ENCODE results near the gene STAT5A. TPM values are rescaled to one million over a fixed set of nuclear protein-coding genes. Genes with fewer than 3 reads are reported as not detected.
A peak's percentile ranks its signal among the peaks of the same experiment; 100 is the strongest.
"Not testable (repeated sequence)": the region's sequence is repeated elsewhere in the genome, so short reads cannot be mapped to it uniquely, and the experiment has no call there.

The STAT5A gene
- total RNA-seq, 1 experiment from 2014 or later, result 9.4 TPM

DNA sequence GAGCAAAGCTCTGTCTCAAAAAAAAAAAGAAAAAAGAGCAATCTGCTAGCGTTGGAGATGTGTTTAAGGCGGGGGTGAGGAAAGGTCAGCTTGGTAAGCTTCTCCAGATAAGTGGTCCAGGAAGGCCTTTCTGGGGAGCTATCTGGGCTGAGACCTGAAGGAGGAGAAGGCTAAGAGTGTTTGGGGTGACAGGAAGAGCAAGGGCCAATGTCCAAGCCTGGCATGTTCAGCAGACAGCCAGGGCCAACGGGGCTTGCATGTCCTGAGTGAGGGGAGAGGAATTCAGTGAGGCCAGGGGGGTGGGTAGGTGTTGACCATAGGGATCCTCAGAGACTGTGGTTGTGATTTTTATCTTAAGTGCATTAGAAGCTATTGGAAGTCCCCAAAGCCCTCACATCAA, 15.4 kb downstream of the STAT5A start:
- Histone ChIP-seq H3K4me3 (ENCODE audit: insufficient read depth, low read depth, low read length) (no peak overlapping the region), H3K36me3 (replicated peaks; ENCODE audit: control insufficient read depth, insufficient read depth, low read length) (no peaks in the 10 kb centered on the region), H3K27me3 (ENCODE audit: control insufficient read depth, insufficient read depth, low read length) (no peaks in the 10 kb centered on the region)
- DNase-seq, result no peak

DNA sequence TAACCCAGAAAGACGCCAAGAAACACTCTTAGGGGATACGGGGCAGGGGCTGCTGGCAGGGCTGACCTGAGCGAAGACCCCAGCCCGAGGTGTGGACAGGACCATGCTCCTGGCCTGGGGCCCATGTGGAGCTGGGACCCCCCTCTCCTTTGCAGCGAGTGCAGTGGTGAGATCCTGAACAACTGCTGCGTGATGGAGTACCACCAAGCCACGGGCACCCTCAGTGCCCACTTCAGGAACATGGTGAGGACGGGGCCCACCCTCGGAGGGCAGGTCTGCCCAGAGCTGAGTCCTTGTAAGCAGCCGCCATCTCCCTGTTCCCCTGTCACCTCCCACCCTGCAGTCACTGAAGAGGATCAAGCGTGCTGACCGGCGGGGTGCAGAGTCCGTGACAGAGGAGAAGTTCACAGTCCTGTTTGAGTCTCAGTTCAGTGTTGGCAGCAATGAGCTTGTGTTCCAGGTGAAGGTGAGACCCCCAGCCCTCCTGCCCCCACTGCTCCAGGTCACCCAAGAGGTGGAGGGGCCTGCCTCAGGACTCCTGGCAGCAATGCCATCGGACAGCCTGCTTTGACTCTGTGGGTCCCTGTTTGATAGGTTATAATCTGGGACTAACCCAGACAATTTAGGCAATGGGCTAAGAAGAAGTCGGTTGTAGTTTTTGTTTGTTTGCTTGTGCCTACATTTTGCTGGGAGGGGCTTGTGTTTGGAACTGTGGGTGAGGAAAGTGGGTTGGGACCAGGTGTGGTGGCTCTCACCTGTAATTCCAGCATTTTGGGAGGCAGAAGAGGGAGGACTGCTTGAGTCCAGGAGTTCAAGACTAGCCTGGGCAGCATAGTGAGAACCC, 16.1 kb downstream of the STAT5A start:
- Histone ChIP-seq H3K27me3 (ENCODE audit: control insufficient read depth, insufficient read depth, low read length) (no peaks in the 10 kb centered on the region), H3K4me3 (ENCODE audit: insufficient read depth, low read depth, low read length) (no peak overlapping the region), H3K36me3 (replicated peaks; ENCODE audit: control insufficient read depth, insufficient read depth, low read length) (no peaks in the 10 kb centered on the region)
- peak; percentile 43 for DNase-seq

DNA sequence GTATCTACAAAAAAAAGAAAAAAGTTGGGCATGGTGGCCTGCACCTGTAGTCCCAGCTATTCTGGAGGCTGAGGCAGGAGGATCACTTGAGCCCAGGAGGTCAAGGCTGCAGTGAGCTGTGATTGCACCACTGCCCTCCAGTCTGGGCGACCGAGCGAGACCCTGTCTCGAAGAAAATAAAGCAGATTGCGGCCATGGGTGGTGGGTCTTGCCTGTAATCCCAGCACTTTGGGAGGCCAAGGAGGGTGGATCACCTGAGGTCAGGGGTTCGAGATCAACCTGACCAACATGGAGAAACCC, 16.7 kb downstream of the STAT5A start:
- not testable (repeated sequence) for H3K36me3 ChIP-seq (replicated peaks; ENCODE audit: control insufficient read depth, insufficient read depth, low read length); H3K4me3 ChIP-seq (ENCODE audit: insufficient read depth, low read depth, low read length); DNase-seq; H3K27me3 ChIP-seq (ENCODE audit: control insufficient read depth, insufficient read depth, low read length)

DNA sequence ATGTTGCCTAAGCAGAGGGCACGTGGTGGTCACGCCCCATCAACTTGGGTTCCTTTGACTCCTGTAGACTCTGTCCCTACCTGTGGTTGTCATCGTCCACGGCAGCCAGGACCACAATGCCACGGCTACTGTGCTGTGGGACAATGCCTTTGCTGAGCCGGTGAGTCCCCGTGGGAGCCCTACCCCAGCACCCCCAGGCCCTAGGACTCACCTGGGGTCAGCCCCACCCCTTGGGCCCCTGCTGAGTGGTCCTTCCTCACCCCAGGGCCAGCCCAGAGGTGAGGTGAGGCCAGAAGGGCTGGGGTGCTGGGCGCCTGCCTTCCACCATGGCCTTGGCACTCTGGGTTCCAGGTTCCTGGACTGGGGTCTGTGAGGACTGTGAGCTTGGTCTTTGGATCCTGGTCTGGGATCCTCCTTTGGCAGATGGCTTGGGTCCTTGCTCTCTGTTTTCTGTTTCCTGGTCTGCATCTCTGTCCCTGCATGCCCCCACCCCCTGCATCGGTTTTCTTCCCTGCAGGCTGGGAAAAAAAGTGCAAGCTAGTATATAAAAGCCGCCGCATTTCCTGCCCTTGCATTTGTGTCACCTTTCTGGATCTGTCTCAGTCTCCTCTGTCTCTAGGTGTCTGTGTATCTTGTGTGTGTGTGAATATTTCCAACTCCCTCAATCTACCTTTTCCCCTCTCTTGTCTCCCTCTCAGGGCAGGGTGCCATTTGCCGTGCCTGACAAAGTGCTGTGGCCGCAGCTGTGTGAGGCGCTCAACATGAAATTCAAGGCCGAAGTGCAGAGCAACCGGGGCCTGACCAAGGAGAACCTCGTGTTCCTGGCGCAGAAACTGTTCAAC, 17.5 kb downstream of the STAT5A start:
- Histone ChIP-seq H3K27me3 (ENCODE audit: control insufficient read depth, insufficient read depth, low read length) (no peaks in the 10 kb centered on the region), H3K4me3 (ENCODE audit: insufficient read depth, low read depth, low read length) (no peak overlapping the region), H3K36me3 (replicated peaks; ENCODE audit: control insufficient read depth, insufficient read depth, low read length) (peaks cover 1% of the 10 kb centered on the region)
- DNase-seq, result peak; percentile 64

DNA sequence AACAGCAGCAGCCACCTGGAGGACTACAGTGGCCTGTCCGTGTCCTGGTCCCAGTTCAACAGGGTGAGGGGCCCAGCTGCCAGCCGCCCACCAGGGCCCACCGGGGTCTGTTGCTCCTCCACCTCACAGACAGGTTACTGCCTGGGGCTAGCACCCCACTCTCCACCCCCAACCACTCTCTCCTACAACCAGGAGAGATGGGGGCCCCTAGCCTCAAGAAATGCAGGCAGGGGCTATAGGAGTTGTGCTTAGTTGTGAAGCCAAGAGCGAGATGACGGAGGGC, 18.0 kb downstream of the STAT5A start:
- Histone ChIP-seq H3K36me3 (replicated peaks; ENCODE audit: control insufficient read depth, insufficient read depth, low read length) (peaks cover 1% of the 10 kb centered on the region), H3K27me3 (ENCODE audit: control insufficient read depth, insufficient read depth, low read length) (no peaks in the 10 kb centered on the region), H3K4me3 (ENCODE audit: insufficient read depth, low read depth, low read length) (no peak overlapping the region)
- no peak for DNase-seq

DNA sequence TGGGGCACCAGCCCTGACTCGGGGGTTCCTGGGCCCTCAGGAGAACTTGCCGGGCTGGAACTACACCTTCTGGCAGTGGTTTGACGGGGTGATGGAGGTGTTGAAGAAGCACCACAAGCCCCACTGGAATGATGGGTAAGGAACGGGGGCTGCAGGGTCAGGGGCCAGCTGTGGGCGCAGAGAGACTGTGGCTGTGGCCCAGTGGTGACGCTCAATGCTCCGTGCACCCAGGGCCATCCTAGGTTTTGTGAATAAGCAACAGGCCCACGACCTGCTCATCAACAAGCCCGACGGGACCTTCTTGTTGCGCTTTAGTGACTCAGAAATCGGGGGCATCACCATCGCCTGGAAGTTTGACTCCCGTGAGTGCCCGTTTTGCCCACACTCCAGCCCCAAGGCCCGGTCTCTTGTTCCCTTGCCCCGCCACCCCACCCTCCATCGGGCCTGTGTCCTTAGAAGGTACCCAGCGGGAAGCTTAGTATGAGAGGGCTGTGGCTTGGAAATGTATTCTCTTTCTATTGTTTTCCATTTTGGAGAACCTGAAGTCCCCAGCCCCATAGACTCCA, 19.1 kb downstream of the STAT5A start:
- DNase-seq, result peak; percentile 44
- Histone ChIP-seq H3K4me3 (ENCODE audit: insufficient read depth, low read depth, low read length) (no peak overlapping the region), H3K27me3 (ENCODE audit: control insufficient read depth, insufficient read depth, low read length) (no peaks in the 10 kb centered on the region), H3K36me3 (replicated peaks; ENCODE audit: control insufficient read depth, insufficient read depth, low read length) (peaks cover 1% of the 10 kb centered on the region)

DNA sequence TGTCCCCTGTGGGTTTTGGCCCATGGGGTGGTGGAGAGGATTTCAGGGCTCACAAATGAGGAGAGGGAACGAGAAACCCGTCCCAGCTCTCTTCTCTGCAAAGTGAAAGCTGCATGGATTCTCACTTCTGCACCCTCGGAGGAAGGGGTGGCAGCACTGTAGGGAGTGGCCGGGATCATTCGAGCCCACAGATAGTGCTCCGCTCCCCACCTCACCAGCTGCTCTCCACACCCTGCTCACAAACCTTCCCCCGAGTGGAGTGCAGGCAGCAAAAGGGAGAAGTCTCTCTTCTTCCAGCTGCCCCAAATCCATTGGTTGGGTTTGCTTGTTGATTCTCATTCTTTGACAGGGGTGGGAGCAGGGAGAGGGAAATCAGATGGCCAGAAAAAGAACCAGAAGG, 20.1 kb downstream of the STAT5A start:
- Histone ChIP-seq H3K4me3 (ENCODE audit: insufficient read depth, low read depth, low read length) (no peak overlapping the region), H3K27me3 (ENCODE audit: control insufficient read depth, insufficient read depth, low read length) (no peaks in the 10 kb centered on the region), H3K36me3 (replicated peaks; ENCODE audit: control insufficient read depth, insufficient read depth, low read length) (peaks cover 1% of the 10 kb centered on the region)
- no peak for DNase-seq

DNA sequence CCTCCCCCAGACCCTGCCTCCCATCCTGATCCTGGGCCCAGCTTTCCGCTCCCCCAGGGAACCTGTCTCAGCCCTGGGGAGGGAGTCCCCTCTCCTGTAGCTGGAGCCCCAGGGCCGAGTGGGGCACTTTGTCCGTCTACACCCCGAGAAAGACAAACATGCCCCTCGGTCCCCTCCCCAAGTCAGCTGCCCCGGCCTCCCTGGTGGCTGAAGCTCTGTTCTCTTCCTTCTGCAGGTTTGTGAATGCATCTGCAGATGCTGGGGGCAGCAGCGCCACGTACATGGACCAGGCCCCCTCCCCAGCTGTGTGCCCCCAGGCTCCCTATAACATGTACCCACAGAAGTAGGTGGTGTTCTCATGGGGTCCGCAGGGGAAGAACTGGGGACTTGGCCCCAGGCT, 20.8 kb downstream of the STAT5A start:
- Histone ChIP-seq H3K27me3 (ENCODE audit: control insufficient read depth, insufficient read depth, low read length) (no peaks in the 10 kb centered on the region), H3K36me3 (replicated peaks; ENCODE audit: control insufficient read depth, insufficient read depth, low read length) (peaks cover 3% of the 10 kb centered on the region), H3K4me3 (ENCODE audit: insufficient read depth, low read depth, low read length) (no peak overlapping the region)
- no peak for DNase-seq

DNA sequence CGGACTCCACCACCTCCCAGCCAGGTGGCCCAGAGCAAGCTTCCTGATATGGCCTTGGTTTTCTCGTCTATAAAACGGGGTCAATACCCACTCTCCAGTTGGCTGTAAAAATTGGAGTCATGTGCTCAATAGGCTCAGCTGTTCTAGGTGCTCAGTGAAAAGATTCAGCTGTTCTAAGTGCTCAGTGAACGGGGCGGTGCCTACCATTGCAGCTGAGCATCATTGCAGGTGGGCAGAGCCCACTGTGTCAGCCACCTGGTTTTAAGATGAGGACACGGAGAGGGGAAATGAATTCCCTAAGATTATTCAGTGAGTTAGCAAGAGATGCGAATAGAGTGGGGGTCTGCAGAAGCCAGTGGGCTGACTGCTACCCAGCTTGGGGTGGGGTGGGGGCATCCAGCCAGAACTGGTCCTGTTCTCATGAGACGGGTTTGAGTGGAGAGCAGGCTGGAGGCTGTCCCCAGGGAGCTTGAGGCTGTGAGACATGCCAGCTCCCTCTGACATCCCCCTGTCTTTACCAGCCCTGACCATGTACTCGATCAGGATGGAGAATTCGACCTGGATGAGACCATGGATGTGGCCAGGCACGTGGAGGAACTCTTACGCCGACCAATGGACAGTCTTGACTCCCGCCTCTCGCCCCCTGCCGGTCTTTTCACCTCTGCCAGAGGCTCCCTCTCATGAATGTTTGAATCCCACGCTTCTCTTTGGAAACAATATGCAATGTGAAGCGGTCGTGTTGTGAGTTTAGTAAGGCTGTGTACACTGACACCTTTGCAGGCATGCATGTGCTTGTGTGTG, 21.9 kb downstream of the STAT5A start:
- peaks cover 4% of the 10 kb centered on the region for H3K36me3 ChIP-seq (replicated peaks; ENCODE audit: control insufficient read depth, insufficient read depth, low read length)
- DNase-seq, result peak; percentile 66
- no peak overlapping the region for H3K4me3 ChIP-seq (ENCODE audit: insufficient read depth, low read depth, low read length)
- H3K27me3 ChIP-seq (ENCODE audit: control insufficient read depth, insufficient read depth, low read length), result no peaks in the 10 kb centered on the region

DNA sequence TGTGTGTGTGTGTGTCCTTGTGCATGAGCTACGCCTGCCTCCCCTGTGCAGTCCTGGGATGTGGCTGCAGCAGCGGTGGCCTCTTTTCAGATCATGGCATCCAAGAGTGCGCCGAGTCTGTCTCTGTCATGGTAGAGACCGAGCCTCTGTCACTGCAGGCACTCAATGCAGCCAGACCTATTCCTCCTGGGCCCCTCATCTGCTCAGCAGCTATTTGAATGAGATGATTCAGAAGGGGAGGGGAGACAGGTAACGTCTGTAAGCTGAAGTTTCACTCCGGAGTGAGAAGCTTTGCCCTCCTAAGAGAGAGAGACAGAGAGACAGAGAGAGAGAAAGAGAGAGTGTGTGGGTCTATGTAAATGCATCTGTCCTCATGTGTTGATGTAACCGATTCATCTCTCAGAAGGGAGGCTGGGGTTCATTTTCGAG, 22.5 kb downstream of the STAT5A start:
- no peak for DNase-seq
- H3K36me3 ChIP-seq (replicated peaks; ENCODE audit: control insufficient read depth, insufficient read depth, low read length), result peaks cover 10% of the 10 kb centered on the region
- H3K4me3 ChIP-seq (ENCODE audit: insufficient read depth, low read depth, low read length), result no peak overlapping the region
- no peaks in the 10 kb centered on the region for H3K27me3 ChIP-seq (ENCODE audit: control insufficient read depth, insufficient read depth, low read length)

DNA sequence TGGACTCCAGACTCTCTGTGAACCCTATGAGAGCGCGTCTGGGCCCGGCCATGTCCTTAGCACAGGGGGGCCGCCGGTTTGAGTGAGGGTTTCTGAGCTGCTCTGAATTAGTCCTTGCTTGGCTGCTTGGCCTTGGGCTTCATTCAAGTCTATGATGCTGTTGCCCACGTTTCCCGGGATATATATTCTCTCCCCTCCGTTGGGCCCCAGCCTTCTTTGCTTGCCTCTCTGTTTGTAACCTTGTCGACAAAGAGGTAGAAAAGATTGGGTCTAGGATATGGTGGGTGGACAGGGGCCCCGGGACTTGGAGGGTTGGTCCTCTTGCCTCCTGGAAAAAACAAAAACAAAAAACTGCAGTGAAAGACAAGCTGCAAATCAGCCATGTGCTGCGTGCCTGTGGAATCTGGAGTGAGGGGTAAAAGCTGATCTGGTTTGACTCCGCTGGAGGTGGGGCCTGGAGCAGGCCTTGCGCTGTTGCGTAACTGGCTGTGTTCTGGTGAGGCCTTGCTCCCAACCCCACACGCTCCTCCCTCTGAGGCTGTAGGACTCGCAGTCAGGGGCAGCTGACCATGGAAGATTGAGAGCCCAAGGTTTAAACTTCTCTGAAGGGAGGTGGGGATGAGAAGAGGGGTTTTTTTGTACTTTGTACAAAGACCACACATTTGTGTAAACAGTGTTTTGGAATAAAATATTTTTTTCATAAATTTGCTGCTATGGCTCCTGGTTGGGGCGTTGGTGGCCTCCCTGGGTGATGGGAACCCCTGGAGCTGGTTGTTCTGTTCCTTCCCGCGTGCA, 23.1 kb downstream of the STAT5A start:
- DNase-seq, result peak; percentile 80
- H3K27me3 ChIP-seq (ENCODE audit: control insufficient read depth, insufficient read depth, low read length), result no peaks in the 10 kb centered on the region
- no peak overlapping the region for H3K4me3 ChIP-seq (ENCODE audit: insufficient read depth, low read depth, low read length)

DNA sequence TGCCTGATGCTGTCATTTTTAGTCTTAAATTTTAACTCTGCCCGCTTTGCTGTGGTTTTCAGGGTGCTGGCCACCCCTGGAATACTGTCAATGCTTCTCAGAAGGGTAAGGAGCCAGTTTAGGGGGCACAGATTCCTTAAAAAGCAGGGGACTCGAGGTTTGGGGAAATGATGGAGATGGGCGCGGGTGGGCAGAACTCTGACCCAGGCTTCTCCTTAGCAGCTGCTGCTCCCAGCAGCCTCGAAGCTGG, 23.7 kb downstream of the STAT5A start:
- no peak overlapping the region for H3K4me3 ChIP-seq (ENCODE audit: insufficient read depth, low read depth, low read length)
- DNase-seq, result no peak

More for the DNA sequence above, 23.1 kb downstream of the STAT5A start:
- H3K36me3 ChIP-seq (replicated peaks; ENCODE audit: control insufficient read depth, insufficient read depth, low read length), result peaks cover 13% of the 10 kb centered on the region

DNA sequence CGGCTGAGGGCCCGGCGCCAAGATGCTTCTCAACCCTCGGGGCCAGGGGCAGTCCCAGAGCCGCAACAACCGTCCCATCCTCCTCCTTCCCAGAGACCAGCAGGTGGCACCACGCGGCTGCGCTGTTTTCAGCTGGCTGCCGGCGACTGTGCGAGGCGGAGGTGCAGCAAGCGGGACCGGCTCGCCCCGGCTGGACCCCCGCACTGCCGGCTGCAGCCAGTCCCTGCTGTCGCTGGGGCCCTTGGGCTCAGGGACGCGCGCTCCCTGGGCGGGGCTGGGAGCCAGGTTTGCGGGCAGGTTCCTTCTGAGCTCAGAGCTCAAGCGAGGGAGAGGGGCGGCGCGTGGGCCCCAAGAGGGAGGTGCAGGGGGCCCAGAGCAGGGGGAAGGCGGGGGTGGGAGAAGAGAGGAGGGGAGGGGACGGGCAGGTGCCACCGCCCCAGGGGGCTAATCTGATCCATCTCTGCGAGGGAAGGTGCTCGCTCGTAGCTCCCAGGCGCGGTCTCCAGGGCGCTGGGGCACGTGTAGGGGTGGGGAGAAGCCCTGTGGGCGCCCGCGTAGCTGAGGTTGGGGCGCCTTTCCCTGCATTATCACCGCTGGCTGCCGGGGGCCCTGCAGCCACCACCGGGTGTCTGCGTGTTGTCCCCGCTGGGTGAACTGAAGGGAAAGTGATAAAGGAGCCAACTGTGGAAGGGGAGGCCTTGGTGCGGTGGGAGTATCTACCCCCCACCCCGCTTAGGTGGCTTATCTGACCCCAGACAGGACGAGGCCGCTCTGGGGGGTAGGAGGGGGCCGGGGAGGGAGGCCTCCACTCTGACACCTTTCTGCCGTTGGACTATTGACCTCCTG, 24.2 kb downstream of the STAT5A start:
- peak; percentile 96 for DNase-seq
- peak overlapping the region; percentile 23 for H3K4me3 ChIP-seq (ENCODE audit: insufficient read depth, low read depth, low read length)
- H3K36me3 ChIP-seq (replicated peaks; ENCODE audit: control insufficient read depth, insufficient read depth, low read length), result peaks cover 22% of the 10 kb centered on the region
- H3K27me3 ChIP-seq (ENCODE audit: control insufficient read depth, insufficient read depth, low read length), result no peaks in the 10 kb centered on the region

More for the DNA sequence above, 23.7 kb downstream of the STAT5A start:
- Histone ChIP-seq H3K36me3 (replicated peaks; ENCODE audit: control insufficient read depth, insufficient read depth, low read length) (peaks cover 17% of the 10 kb centered on the region), H3K27me3 (ENCODE audit: control insufficient read depth, insufficient read depth, low read length) (no peaks in the 10 kb centered on the region)

Measured in H7 (cell line).